ENCODE measurements around the gene KIF11.

KIF11 gene

DNA sequence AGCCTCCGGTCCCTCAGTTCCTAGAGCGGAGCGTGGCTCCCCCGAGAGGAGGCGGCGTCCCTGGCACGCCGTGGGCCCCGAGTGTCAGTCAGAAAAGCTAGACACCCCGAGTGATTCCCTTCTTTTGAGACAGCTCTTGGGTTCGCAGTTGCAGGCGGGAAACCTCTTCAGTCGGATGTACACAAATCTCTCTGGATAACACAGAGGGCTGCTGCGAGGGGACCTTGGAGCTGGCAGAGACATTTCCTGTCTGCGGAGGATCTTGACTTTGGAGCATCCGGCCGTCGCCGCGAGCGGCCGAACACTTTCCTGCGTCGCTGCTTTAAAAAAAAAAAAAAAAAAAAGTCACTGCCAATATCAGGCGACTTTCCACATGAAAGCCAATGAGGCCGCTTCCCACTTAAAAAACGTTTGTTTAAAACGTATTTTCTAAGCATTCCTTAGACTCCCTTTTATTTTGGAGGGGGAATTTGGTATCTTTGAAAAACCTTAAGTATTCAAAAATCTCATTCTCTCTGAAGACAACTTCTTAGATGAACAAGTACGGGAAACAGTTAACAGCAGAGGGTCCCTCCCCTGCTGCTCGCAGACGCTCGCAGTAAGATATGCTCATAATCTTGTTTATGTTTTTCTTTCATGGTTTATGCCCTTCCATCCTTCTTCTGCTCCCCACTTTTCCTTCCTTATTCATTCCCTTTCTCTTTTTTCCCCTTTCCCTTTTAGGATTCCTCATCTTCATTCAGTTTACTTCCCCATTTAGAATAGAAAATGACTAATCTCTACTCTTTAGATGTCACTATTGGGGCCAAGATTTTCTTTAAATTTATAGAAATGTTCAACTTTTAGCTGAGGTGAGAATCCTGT, 106.8 kb downstream of the KIF11 start:
- Histone ChIP-seq H3F3A (ENCODE audit: control insufficient read depth, insufficient read depth) (peaks cover 18% of the 10 kb centered on the region), H4K20me1 (ENCODE audit: control insufficient read depth, insufficient read depth, low read depth, low read length) (no peaks in the 10 kb centered on the region), H3K4me3 (ENCODE audit: low read length) (peak overlapping the region; percentile 70), H3K36me3 (ENCODE audit: control insufficient read depth, low read length) (no peaks in the 10 kb centered on the region), H3K9me2 (replicated peaks; ENCODE audit: control insufficient read depth, low read length) (no peaks in the 10 kb centered on the region), H3K4me1 (ENCODE audit: control insufficient read depth, low read length) (peaks cover 32% of the 10 kb centered on the region), H3K79me2 (ENCODE audit: control insufficient read depth, low read length) (no peaks in the 10 kb centered on the region), H3K27me3 (ENCODE audit: control insufficient read depth, low read length) (peaks cover 27% of the 10 kb centered on the region), H3K4me2 (ENCODE audit: low read length) (peak overlapping the region; percentile 86), H3K27ac (ENCODE audit: low read depth, low read length) (no peak overlapping the region), H3K9me3 (ENCODE audit: control insufficient read depth, insufficient read depth, low read length) (no peaks in the 10 kb centered on the region)
- TF ChIP-seq, protein P1, sequence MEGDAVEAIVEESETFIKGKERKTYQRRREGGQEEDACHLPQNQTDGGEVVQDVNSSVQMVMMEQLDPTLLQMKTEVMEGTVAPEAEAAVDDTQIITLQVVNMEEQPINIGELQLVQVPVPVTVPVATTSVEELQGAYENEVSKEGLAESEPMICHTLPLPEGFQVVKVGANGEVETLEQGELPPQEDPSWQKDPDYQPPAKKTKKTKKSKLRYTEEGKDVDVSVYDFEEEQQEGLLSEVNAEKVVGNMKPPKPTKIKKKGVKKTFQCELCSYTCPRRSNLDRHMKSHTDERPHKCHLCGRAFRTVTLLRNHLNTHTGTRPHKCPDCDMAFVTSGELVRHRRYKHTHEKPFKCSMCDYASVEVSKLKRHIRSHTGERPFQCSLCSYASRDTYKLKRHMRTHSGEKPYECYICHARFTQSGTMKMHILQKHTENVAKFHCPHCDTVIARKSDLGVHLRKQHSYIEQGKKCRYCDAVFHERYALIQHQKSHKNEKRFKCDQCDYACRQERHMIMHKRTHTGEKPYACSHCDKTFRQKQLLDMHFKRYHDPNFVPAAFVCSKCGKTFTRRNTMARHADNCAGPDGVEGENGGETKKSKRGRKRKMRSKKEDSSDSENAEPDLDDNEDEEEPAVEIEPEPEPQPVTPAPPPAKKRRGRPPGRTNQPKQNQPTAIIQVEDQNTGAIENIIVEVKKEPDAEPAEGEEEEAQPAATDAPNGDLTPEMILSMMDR (IDR thresholded peaks at IDR 0.05; ENCODE audit: low read depth, low read length, poor library complexity, severe bottlenecking) = no peak
- TF ChIP-seq EZH2phosphoT487 (IDR thresholded peaks at IDR 0.05; ENCODE audit: borderline replicate concordance, low read length) = no peak

DNA sequence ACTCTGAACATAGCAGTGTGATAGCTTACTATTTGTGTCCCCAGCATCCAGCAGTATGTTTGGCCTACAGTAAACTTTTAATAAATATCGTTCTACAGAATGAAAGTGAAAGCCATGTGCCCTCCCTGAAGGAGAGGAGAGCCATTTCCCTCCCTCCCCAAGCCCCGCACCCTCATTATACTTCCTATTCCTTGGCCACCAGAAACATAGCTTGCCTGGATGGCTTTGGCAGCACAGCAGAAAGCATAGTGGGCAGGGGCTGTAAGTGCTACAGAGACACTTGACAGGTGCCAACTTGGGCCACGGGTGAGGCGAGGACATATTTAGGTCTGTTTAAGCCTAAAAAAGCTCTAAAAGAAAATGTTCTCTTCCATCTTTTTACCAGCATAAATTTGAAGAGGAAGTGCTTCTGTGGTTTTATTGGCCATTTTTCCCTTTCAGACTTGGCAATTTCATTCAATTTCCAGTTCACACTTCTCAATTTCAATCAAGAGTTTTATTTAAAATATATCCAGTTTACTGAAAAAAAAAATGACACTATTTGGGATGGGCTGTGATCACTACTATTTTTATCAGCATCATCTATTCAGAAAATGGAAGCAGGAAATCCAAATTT, 109.5 kb downstream of the KIF11 start:
- H3K4me3 ChIP-seq (ENCODE audit: low read length) = no peak overlapping the region
- TF ChIP-seq, protein P1 (IDR thresholded peaks at IDR 0.05; ENCODE audit: low read depth, low read length, poor library complexity, severe bottlenecking) = no peak
- TF ChIP-seq EZH2phosphoT487 (IDR thresholded peaks at IDR 0.05; ENCODE audit: borderline replicate concordance, low read length) = no peak
- peak overlapping the region; percentile 43 for H3K4me2 ChIP-seq (ENCODE audit: low read length)
- no peaks in the 10 kb centered on the region for H3K36me3 ChIP-seq (ENCODE audit: control insufficient read depth, low read length)
- H3K27me3 ChIP-seq (ENCODE audit: control insufficient read depth, low read length) = peaks cover 21% of the 10 kb centered on the region
- H3K9me3 ChIP-seq (ENCODE audit: control insufficient read depth, insufficient read depth, low read length) = no peaks in the 10 kb centered on the region
- H4K20me1 ChIP-seq (ENCODE audit: control insufficient read depth, insufficient read depth, low read depth, low read length) = no peaks in the 10 kb centered on the region
- no peak overlapping the region for H3K27ac ChIP-seq (ENCODE audit: low read depth, low read length)
- H3F3A ChIP-seq (ENCODE audit: control insufficient read depth, insufficient read depth) = peaks cover 18% of the 10 kb centered on the region
- no peaks in the 10 kb centered on the region for H3K79me2 ChIP-seq (ENCODE audit: control insufficient read depth, low read length)
- peaks cover 42% of the 10 kb centered on the region for H3K4me1 ChIP-seq (ENCODE audit: control insufficient read depth, low read length)
- H3K9me2 ChIP-seq (replicated peaks; ENCODE audit: control insufficient read depth, low read length) = no peaks in the 10 kb centered on the region

Measured in DOHH2 (cell line).